ENCODE data around the gene TASOR. TPM values are rescaled to one million over a fixed set of nuclear protein-coding genes. Genes with fewer than 3 reads are reported as not detected.
"Not testable (repeated sequence)": the region's sequence is repeated elsewhere in the genome, so short reads cannot be mapped to it uniquely, and the experiment has no call there.

The TASOR gene
- total RNA-seq, 1 experiment from 2014 or later: 35.8 TPM

GRCh38 chr3:56718809-56719208 lies 35.7 kb upstream of the TASOR start:
- H3K4me2 ChIP-seq (ENCODE audit: low read length); CTCF ChIA-PET; ATAC-seq; H3K4me1 ChIP-seq (ENCODE audit: control insufficient read depth in 1 of 2, insufficient read depth in 2 of 2, low read length in 2 of 2); H3K27me3 ChIP-seq (ENCODE audit: insufficient read depth, low read length); H3K4me3 ChIP-seq (replicated peaks in 1 of 2; ENCODE audit: low read depth in 1 of 2, low read length in 2 of 2); H3K9ac ChIP-seq (ENCODE audit: low read length); H3K9me3 ChIP-seq (ENCODE audit: control insufficient read depth in 1 of 2, insufficient read depth in 1 of 2, low read depth in 1 of 2, low read length in 2 of 2); RAD21 ChIA-PET (ENCODE audit: low non-redundant PET in 1 of 2, low total read pairs in 2 of 2, uncharacterized antibody in 2 of 2, unreplicated experiment in 2 of 2); H3K27ac ChIP-seq (ENCODE audit: low read depth, low read length); H3K36me3 ChIP-seq (ENCODE audit: control insufficient read depth in 1 of 2, insufficient read depth in 2 of 2, low read length in 2 of 2); POLR2A ChIA-PET; DNase-seq (ENCODE audit: low read depth, low spot score); H4K20me1 ChIP-seq (ENCODE audit: insufficient read depth); H2AFZ ChIP-seq (ENCODE audit: low read depth, low read length, poor library complexity, severe bottlenecking); intact Hi-C loops (cut with micrococcal nuclease); BruUV-seq (replicated peaks); H3K9me2 ChIP-seq (ENCODE audit: insufficient read depth); H3K79me2 ChIP-seq (ENCODE audit: insufficient read depth, low read length): not testable (repeated sequence)

GRCh38 chr3:56711344-56711743 lies 28.3 kb upstream of the TASOR start:
- no peaks in the 10 kb centered on the region for H4K20me1 ChIP-seq (ENCODE audit: insufficient read depth)
- DNase-seq (ENCODE audit: low read depth, low spot score) (no peak), ATAC-seq (peak; percentile 40)
- no peak for TF ChIP-seq JUND (IDR thresholded peaks at IDR 0.05)
- no peak for TF ChIP-seq MAX (IDR thresholded peaks at IDR 0.05)
- TF ChIP-seq FOSL1 (IDR thresholded peaks at IDR 0.05; ENCODE audit: low read depth): no peak
- TF ChIP-seq TCF7L2 (IDR thresholded peaks at IDR 0.05; ENCODE audit: borderline replicate concordance, extremely low read depth, insufficient read depth, insufficient read length): no peak
- TF ChIP-seq CTCF (IDR thresholded peaks at IDR 0.05 in 2 of 3, conservative IDR thresholded peaks at IDR 0.05 in 1 of 3; ENCODE audit: borderline replicate concordance in 1 of 3, insufficient read depth in 1 of 3, low read depth in 2 of 3, low read length in 2 of 3): no peak
- no peak for TF ChIP-seq POLR2AphosphoS5 (IDR thresholded peaks at IDR 0.05; ENCODE audit: low read depth, low read length)
- TF ChIP-seq SP1 (IDR thresholded peaks at IDR 0.05; ENCODE audit: low read depth): no peak
- TF ChIP-seq ZNF274 (IDR thresholded peaks at IDR 0.05; ENCODE audit: low read depth, low read length): no peak
- no peak for TF ChIP-seq ZBTB33 (IDR thresholded peaks at IDR 0.05; ENCODE audit: extremely low read depth, insufficient replicate concordance, low read length)
- no peak for TF ChIP-seq CBX3 (IDR thresholded peaks at IDR 0.05; ENCODE audit: low read depth)
- no peak for TF ChIP-seq CEBPB (IDR thresholded peaks at IDR 0.05; ENCODE audit: low read depth)
- no peak for TF ChIP-seq EGR1 (IDR thresholded peaks at IDR 0.05; ENCODE audit: low read depth)
- TF ChIP-seq EZH2phosphoT487 (IDR thresholded peaks at IDR 0.05; ENCODE audit: borderline replicate concordance): no peak
- no peak for TF ChIP-seq EZH2 (IDR thresholded peaks at IDR 0.05)
- TF ChIP-seq RAD21 (IDR thresholded peaks at IDR 0.05; ENCODE audit: low read depth): no peak
- no peak for TF ChIP-seq SRF (IDR thresholded peaks at IDR 0.05; ENCODE audit: low read depth)
- TF ChIP-seq SIN3A (IDR thresholded peaks at IDR 0.05; ENCODE audit: low read depth): no peak
- no peaks in the 10 kb centered on the region for H3K9me3 ChIP-seq (ENCODE audit: control insufficient read depth in 1 of 2, insufficient read depth in 1 of 2, low read depth in 1 of 2, low read length in 2 of 2)
- no peaks in the 10 kb centered on the region for H3K9me2 ChIP-seq (ENCODE audit: insufficient read depth)
- no peaks in the 10 kb centered on the region for H3K27me3 ChIP-seq (ENCODE audit: insufficient read depth, low read length)
- intact Hi-C loops (cut with micrococcal nuclease): no loop called here
- no peak overlapping the region for H3K27ac ChIP-seq (ENCODE audit: low read depth, low read length)
- ChIA-PET CTCF (no interaction called here), RAD21 (ENCODE audit: low non-redundant PET in 1 of 2, low total read pairs in 2 of 2, uncharacterized antibody in 2 of 2, unreplicated experiment in 2 of 2) (no interaction called here), POLR2A (no interaction called here)
- H3K9ac ChIP-seq (ENCODE audit: low read length): no peak overlapping the region
- H3K36me3 ChIP-seq (ENCODE audit: control insufficient read depth in 1 of 2, insufficient read depth in 2 of 2, low read length in 2 of 2): no peaks in the 10 kb centered on the region
- no peaks in the 10 kb centered on the region for H3K79me2 ChIP-seq (ENCODE audit: insufficient read depth, low read length)
- no peak overlapping the region for H3K4me2 ChIP-seq (ENCODE audit: low read length)
- H3K4me1 ChIP-seq (ENCODE audit: control insufficient read depth in 1 of 2, insufficient read depth in 2 of 2, low read length in 2 of 2): no peaks in the 10 kb centered on the region
- H2AFZ ChIP-seq (ENCODE audit: low read depth, low read length, poor library complexity, severe bottlenecking): no peak overlapping the region
- no TSS peak for BruUV-seq (replicated peaks)
- no peak overlapping the region for H3K4me3 ChIP-seq (replicated peaks in 1 of 2; ENCODE audit: low read depth in 1 of 2, low read length in 2 of 2)
